A549 (cell line): Measurements from ENCODE around the gene RNU1-4. TPM values are rescaled to one million over a fixed set of nuclear protein-coding genes. Genes with fewer than 3 reads are reported as not detected.
"Not testable (repeated sequence)": the region's sequence is repeated elsewhere in the genome, so short reads cannot be mapped to it uniquely, and the experiment has no call there.

ENCODE experiments used
- ATAC-seq, 2 experiments: fragments of 200-7000 bp in 1 of 2; fragments of >200 bp in 1 of 2; cut with Nextera tagmentation in 1 of 2; cut with Tn5 transposase in 1 of 2; 3 replicates each; pipeline versions ENCODE4 v1.8.0 to v1.9.1; 2018 to 2020; ENCODE audit warnings: mild to moderate bottlenecking in 1 of 2, moderate library complexity in 1 of 2
- CTCF ChIA-PET: fragments of 300-600 bp; sonication (Branson Sonifier 250); formaldehyde crosslinking; extraction: SDS; loops from one replicate; lab custom pipeline; 2021; ENCODE audit warnings: antibody characterized with exemption, inconsistent platforms; lab: Yijun Ruan, JAX
- POLR2A ChIA-PET: fragments of 350-600 bp; formaldehyde crosslinking; extraction: SDS; loops from one replicate; lab custom pipeline; 2021; ENCODE audit warnings: antibody characterized with exemption, inconsistent platforms; lab: Yijun Ruan, JAX
- DNase-seq, 2 experiments: peaks; one replicate each; pipeline versions ENCODE4 v3.0.0 to v3.0.0-alpha.2; 2011 to 2016; ENCODE audit warnings: low read depth in 1 of 2, low spot score in 1 of 2
- FAIRE-seq: peaks from 2 replicates; lab custom pipeline; 2011; peaks lifted over from hg19 to GRCh38; lab: Jason Lieb, UNC
- H3K27ac ChIP-seq, 2 experiments: fragments of >200 bp; sonication (Bioruptor Twin); formaldehyde crosslinking; 3 replicates each; pipeline ENCODE4 v1.5.1; 2016 to 2017
- H3K4me1 ChIP-seq: fragments of >200 bp; sonication (Bioruptor Twin); formaldehyde crosslinking; 3 replicates; pipeline ENCODE4 v1.6.1; 2016
- H3K4me2 ChIP-seq: fragments of >200 bp; sonication (Bioruptor Twin); formaldehyde crosslinking; 3 replicates; pipeline ENCODE4 v1.6.1; 2016
- H3K4me3 ChIP-seq: fragments of >200 bp; sonication (Bioruptor Twin); formaldehyde crosslinking; 3 replicates; pipeline ENCODE4 v1.5.1; 2016
- H3K9me3 ChIP-seq: fragments of >200 bp; sonication (Bioruptor Twin); formaldehyde crosslinking; 3 replicates; pipeline ENCODE4 v1.6.1; 2016
- EP300 ChIP-seq, 2 experiments: fragments of >200 bp; sonication (Bioruptor Twin); formaldehyde crosslinking; IDR thresholded peaks; 2 replicates in 1 of 2; 3 replicates in 1 of 2; pipeline ENCODE4 v1.6.1; 2016 to 2017
- FOSL2 ChIP-seq, 2 experiments: fragments of 450-650 bp in 1 of 2; fragments of >200 bp in 1 of 2; sonication (Bioruptor Twin) in 1 of 2; formaldehyde crosslinking; IDR thresholded peaks; 2 replicates each; pipeline versions ENCODE4 v1.5.0 to v1.6.1; 2016 to 2020; ENCODE audit warnings: mild to moderate bottlenecking in 1 of 2, moderate library complexity in 1 of 2
- WGBS: methylation state at CpG from one replicate; pipeline ENCODE4 v1.1.6; 2017; ENCODE audit errors: missing lambda C conversion rate; 5-methylcytosine and 5-hydroxymethylcytosine counted together
- polyA plus RNA-seq, 4 experiments: library from polyadenylated mRNA; depleted of rRNA in 3 of 4; stranded (reverse); fragments of >200 nt; fragmentation: RNase III in 1 of 4; extraction: RNeasy Plus Mini Kit Qiagen cat#74134 plus additional on column Dnase treatment in 1 of 4; gene quantifications; 2 replicates in 3 of 4; 3 replicates in 1 of 4; pipeline ENCODE4 v1.2.3, GENCODE V29; 2011 to 2017
- TF ChIP-seq, protein P1 (sequence below): IDR thresholded peaks from 2 replicates; pipeline ENCODE4 v1.6.1; 2012

The RNU1-4 gene
- polyA plus RNA-seq, 2 of the 4 experiments (the other 2 are of a cell fraction) = 6.6 to 56.2 TPM

DNA sequence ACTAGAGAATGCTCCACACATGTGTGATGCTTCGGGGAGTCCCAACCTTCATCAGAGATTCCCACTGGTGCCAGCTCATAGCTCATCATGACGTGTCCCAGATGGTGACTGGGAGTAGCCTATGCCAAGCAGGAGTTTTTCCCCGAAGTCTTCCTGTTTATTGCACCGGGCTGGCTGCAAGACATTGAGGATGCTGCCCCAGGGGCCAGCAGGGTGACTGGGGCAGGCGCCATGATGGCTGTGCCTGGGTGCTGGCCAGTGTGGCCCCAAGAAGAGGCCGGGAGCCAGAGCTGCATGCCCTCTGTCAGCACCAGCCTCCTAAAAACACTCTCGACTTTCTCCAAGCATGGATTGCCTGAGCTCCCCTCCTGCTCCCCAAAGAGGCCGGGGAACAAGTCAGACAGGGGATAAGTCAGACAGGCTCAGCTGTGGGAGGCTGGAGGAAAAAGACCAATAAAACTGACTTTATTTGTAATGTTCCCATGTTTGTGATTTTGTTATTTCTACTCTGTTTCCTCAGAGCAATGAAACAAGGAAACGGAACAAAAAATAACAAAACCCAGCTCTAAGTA, 24.0 kb downstream of the RNU1-4 start:
- WGBS = 19% methylated on average over 9 of the region's 9 CpGs
- CTCF ChIA-PET, H3K9me3 ChIP-seq, FAIRE-seq, H3K4me3 ChIP-seq, POLR2A ChIA-PET: not testable (repeated sequence)
- DNase-seq (peak in 1 of 2 experiments; percentile 49), ATAC-seq (peak; percentile 46 to 63; a peak in 5 of 6 replicates)
- Histone ChIP-seq H3K4me1 (peaks cover 35% of the 10 kb centered on the region), H3K27ac (peak overlapping the region; percentile 88 to 90), H3K4me2 (peak overlapping the region; percentile 71)
- TF ChIP-seq, protein P1, sequence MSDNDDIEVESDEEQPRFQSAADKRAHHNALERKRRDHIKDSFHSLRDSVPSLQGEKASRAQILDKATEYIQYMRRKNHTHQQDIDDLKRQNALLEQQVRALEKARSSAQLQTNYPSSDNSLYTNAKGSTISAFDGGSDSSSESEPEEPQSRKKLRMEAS = 0 out of 2 replicates have a peak, but pooled peaks have one; percentile 12

DNA sequence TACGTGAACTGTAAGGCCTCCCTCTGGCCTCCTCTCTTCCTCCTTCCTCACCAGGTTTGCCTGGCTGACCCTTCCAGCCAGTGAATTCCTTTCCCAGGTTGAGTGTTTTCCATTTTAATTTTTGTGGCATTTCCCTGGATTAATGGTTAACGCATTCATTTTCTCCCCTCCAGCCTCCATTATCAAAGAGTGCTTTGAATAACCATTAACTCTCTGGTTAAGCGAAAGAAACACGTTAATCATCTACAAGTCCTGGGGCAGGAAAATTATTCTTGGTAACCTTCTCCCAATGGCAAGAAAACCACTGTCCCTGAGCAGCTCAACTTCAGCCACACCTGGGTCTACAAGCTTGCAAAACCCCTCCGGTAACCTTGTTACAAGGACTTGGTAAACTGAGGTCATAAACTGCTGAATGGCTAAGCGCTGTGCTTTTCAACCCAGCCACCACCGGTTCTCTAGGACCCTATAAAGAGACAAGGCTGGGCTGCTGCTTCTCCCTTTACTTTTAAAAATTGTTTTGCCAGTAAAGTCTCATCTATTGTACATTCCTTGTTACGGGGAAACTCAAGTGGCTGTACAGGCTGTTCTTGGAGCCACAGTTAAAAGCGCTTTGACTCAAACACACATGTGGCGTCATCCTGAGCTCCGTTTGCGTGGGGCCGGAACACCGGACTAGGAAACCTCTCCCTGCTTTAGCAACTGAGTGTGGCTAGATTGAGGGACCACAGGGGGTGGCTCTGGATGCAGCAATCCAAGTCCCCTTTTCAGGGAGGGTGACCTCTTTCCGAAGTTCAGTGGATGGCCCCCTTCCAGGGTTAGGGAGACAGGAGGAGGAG, 24.7 kb downstream of the RNU1-4 start:
- Histone ChIP-seq H3K4me2 (peak overlapping the region; percentile 71), H3K27ac (peak overlapping the region; percentile 88 to 90), H3K4me1 (peaks cover 37% of the 10 kb centered on the region)
- FAIRE-seq, CTCF ChIA-PET, POLR2A ChIA-PET, H3K9me3 ChIP-seq, H3K4me3 ChIP-seq: not testable (repeated sequence)
- peak; percentile 7 to 47; a peak in 4 of 6 replicates for ATAC-seq
- peak; percentile 21 to 52 for DNase-seq
- WGBS = 42% methylated on average over 15 of the region's 15 CpGs

DNA sequence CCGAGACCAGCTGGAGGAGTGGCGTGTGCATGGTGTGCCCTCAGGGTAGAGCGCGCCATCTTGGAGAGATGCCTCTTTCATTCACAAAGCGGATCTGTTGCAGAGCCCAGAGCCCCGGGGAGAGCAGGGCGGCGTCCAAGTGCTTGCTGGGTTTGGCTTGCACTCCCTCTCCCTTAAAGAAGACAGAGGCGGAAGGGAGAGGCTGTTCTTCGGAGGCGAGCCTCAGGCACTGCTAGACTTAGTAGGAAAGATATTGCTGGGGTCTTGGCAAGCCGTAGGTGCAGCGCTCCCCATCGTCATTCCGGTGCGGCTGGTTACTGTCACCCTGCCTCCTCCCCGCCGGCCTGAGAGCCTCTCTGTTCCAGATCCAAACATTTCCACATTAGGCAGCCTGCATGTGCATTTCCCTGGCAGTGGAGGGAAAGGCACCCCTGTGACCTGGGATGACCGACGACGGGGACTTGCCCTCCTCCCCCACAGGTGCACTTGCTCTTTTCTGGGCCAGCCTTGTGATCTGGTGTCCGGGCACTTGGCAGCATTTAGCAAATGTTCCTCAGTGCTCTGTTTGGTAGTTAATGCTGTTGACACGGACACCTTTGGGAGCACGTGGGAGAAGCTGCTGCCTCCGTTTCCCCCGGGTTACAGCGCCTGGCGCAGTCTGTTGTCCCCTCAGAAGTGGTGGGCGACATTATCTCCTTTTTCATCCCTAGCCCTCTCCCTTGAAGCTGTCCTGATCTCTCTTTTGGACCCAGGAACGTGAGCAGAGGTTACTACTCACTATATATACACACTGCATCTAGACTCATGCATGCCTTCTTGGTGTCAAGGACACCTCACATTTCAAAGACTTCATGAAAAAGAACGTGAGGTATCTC, 25.7 kb downstream of the RNU1-4 start:
- CTCF ChIA-PET, H3K4me3 ChIP-seq, DNase-seq, FAIRE-seq, POLR2A ChIA-PET, H3K9me3 ChIP-seq, ATAC-seq: not testable (repeated sequence)
- peak overlapping the region; percentile 87 for H3K4me2 ChIP-seq
- H3K27ac ChIP-seq = peak overlapping the region; percentile 88 to 90
- 89% methylated on average over 27 of the region's 31 CpGs for WGBS
- peaks cover 46% of the 10 kb centered on the region for H3K4me1 ChIP-seq

DNA sequence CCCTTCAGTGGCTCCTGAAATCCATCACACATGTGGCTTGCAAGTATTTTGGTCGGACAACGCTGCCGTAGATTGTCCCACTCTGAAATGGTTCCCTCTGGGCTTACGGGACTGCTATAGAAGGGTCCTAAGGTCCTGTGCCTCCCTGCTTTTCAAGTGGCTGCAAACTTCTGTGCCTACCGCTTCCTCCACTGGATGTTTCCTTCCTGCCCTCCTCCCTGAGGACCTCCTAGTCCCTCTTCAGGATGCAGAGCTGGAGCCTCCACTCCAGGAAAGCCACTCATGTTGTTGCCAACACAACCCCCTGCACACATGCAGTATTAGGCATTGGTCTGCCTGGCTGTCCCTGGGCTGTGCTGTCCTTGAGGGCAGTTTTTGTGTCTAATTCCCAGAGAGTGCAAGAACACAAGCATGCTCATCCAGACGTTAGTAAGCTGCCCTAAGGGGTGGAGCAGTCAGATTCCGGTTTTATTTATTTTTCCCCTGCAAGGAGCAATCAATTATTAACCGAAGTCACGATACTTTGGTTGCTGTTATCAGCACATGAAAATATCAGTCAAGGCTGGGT, 26.5 kb downstream of the RNU1-4 start:
- Histone ChIP-seq H3K27ac (peak overlapping the region; percentile 75 to 78), H3K4me3 (0 out of 3 replicates have a peak overlapping the region, but pooled peaks have one; percentile 14), H3K4me2 (peak overlapping the region; percentile 87), H3K4me1 (peaks cover 49% of the 10 kb centered on the region)
- CTCF ChIA-PET, H3K9me3 ChIP-seq, POLR2A ChIA-PET, FAIRE-seq: not testable (repeated sequence)
- TF ChIP-seq EP300 (IDR thresholded peaks at IDR 0.05) = 0 out of 5 replicates have a peak, but pooled peaks of 1 of the 2 experiments have one; percentile 8
- TF ChIP-seq, protein P1 = peak; percentile 39; the same call in 1 of the 2 replicates
- ATAC-seq (peak; percentile 20 to 51), DNase-seq (peak; percentile 13 to 63)
- 29% methylated on average over 9 of the region's 9 CpGs for WGBS

DNA sequence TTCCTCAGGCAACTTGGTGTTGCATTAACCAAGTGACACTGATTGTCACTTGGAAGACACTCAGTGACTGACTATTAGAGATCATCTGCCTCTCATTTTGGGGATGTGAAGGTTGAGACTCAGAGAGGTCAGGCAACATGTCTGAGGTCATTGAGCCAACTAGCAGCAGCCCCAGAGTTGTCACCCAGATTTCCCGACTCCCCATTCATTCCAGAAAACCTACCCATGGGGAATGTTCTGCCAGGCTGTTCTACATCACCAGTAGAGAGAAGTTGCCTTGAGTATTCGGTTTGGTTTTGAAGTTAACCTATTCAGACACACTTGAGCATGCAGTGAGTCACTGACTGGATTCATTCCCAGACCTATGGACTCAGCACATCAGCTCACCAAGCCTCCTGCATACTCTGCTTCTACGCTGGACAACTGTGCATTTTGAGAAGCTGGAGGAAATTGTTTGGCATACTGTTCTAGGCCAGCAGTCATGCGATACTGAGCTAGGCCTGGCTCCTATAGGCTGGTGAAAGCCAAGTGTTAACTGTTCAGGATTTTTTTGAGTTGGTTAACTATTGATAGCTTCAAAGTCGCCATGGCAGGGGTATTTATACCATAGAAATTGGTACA, 29.9 kb downstream of the RNU1-4 start:
- POLR2A ChIA-PET; CTCF ChIA-PET; H3K4me3 ChIP-seq; H3K9me3 ChIP-seq; TF ChIP-seq FOSL2 (CRISPR knock-in tag; IDR thresholded peaks at IDR 0.05): not testable (repeated sequence)
- WGBS = 7% methylated on average over 5 of the region's 5 CpGs
- peak; percentile 22; the same call in 1 of the 2 replicates for TF ChIP-seq FOSL2 (IDR thresholded peaks at IDR 0.05)
- peak in 1 of 2 experiments; percentile 75 for DNase-seq
- Histone ChIP-seq H3K4me1 (peaks cover 46% of the 10 kb centered on the region), H3K27ac (peak overlapping the region; percentile 49 to 63; a peak in 5 of 6 replicates), H3K4me2 (peak overlapping the region; percentile 57)
- peak; percentile 90 for FAIRE-seq
- peak; percentile 81 to 87 for ATAC-seq

DNA sequence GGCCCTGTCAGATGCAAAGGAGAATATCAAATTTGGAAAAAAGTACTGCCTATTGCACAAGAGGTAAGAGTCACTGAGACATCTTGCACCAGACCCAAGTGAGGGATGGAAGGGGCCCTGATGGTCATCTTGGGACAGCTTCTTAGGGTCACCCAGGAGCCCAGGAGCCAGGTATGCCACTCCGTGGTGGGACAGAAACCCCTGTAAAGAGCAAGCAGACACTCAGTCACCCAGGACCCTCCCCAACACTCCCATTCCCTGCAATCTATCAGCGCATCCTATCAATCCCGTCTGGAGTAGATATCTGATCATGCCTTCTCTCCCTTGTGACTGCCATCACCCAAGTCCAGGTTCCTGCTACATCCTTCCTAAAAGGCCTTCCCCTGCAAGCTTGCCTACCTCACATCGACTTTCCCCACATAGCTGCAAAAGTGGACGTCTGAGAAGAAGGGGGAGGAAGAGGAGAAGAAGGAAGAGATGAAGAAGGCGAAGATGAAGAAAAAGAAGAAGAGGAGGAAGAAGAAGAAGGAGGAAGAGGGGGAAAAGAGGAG, 30.7 kb downstream of the RNU1-4 start:
- POLR2A ChIA-PET, H3K9me3 ChIP-seq, DNase-seq, H3K4me3 ChIP-seq, ATAC-seq, FAIRE-seq, CTCF ChIA-PET: not testable (repeated sequence)
- peaks cover 40% of the 10 kb centered on the region for H3K4me1 ChIP-seq
- H3K4me2 ChIP-seq = peak overlapping the region; percentile 57; the same call in 2 of the 3 replicates
- WGBS = 75% methylated on average over 6 of the region's 6 CpGs
- H3K27ac ChIP-seq = peak overlapping the region; percentile 49 to 63

DNA sequence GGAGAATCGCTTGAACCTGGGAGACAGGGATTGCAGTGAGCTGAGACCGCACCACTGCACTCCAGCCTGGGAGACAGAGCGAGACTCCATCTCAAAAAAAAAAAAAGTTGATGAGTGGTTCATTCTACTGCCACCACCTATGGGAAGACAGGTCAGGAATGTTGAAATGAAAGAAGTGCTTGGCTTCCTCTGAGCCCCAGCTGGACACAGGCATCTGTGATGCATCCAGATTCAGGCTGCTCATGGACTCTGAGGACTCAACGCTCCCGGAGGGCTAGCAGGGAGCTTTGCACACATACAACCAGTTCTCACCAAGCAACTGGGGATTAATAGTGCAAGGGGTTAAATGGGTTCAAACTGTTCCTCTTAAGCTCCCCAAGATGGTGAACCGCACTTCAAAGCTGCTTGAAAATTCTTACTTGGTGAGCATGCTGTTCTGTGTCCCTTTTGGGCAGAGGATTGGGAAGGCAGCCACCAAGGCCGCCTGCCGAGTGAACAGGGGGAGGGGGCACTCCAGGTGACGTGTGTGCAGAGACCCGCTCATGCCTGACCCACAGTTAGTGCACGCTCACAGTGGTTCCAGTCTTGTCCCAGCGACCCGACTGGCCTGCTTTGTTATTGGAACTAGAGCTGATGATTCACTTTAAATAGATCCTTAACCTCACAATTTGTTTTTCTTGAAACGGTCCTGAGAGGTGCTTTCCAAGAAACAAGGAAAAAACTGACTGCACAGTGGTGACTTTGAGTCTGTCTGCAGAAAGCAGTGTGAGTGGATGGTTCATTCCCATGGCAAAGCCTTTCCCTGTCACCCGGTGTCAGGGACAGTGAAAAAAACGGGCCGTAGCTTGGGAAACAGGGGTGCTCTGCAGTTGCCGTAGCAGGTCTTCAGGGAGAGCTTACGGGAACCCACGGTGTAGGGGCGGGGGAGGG, 32.2 kb downstream of the RNU1-4 start:
- FAIRE-seq, DNase-seq, H3K9me3 ChIP-seq, CTCF ChIA-PET, H3K4me3 ChIP-seq, POLR2A ChIA-PET: not testable (repeated sequence)
- 65% methylated on average over 14 of the region's 21 CpGs for WGBS
- Histone ChIP-seq H3K27ac (peak overlapping the region in 1 of 2 experiments; percentile 39; a peak in 3 of 6 replicates), H3K4me1 (peaks cover 25% of the 10 kb centered on the region), H3K4me2 (peak overlapping the region; percentile 22)
- peak in 1 of 2 experiments; percentile 3; a peak in 2 of 6 replicates for ATAC-seq

DNA sequence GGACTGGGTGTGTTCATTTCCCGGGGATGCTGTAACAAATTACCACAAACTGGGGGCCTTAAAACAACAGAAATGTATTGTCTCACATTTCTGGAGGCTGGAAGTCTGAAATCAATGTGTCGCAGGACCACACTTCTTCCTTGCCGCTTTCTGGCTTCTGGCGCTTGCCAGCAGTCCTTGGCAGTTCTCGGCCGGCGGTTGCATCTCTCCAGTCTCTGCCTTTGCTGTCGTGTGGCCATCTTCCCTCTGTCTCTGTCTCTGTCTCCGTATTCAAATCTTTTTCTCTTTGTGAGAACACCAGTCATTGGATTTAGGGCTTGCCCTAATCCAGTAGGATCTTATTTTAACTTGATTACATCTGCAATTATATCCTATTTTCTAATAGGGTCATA, 32.9 kb downstream of the RNU1-4 start:
- DNase-seq, CTCF ChIA-PET, H3K4me3 ChIP-seq, H3K9me3 ChIP-seq, FAIRE-seq, POLR2A ChIA-PET, ATAC-seq, H3K27ac ChIP-seq: not testable (repeated sequence)
- Histone ChIP-seq H3K4me2 (0 out of 3 replicates have a peak overlapping the region, but pooled peaks have one; percentile 45), H3K4me1 (peaks cover 24% of the 10 kb centered on the region)
- 85% methylated on average over 8 of the region's 9 CpGs for WGBS
